ENCODE results near the gene PDE11A. TPM values are rescaled to one million over a fixed set of nuclear protein-coding genes. Genes with fewer than 3 reads are reported as not detected.

The PDE11A gene
- total and polyA plus RNA-seq, 4 donors, result 1.0 to 5.9 (median 1.7) TPM

- TF ChIP-seq RXRA (IDR thresholded peaks at IDR 0.05) (no peak), YY1 (IDR thresholded peaks at IDR 0.05) (no peak), FOXA1 (IDR thresholded peaks at IDR 0.05) (no peak)
Measured at GRCh38 chr2:177929662-177930522, 142.7 kb downstream of the PDE11A start (continued).

DNA sequence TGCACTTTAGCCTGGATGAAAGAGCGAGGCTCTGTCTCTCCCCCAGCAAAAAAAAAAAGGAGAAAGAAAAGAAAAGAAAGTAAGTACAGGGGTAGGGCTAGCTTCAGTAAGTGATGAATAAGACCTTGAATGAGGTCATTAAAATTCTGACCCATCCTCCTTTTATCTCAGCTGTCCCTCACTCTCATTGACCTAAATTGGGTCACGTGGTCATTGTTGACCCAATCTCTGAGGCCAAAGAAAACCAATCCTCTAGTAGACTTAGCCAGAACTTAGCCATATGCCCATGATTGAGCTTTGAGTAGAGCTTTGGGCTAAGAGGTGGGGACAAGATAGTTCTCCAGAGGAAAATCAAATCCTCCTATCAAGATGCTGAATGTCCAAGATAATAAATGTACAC lies 149.3 kb downstream of the PDE11A start:
- no peak for DNase-seq (ENCODE audit: low spot score)
- Histone ChIP-seq H3K27me3 (ENCODE audit: control insufficient read depth in 4 of 4, insufficient read depth in 4 of 4, low read length in 3 of 4) (no peaks in the 10 kb centered on the region), H3K27ac (ENCODE audit: low read depth in 1 of 2, low read length in 2 of 2) (no peak overlapping the region), H3K4me3 (ENCODE audit: low read depth in 1 of 3, low read length in 3 of 3) (no peak overlapping the region), H3K9me3 (ENCODE audit: control insufficient read depth in 4 of 4, low read length in 3 of 4) (no peaks in the 10 kb centered on the region), H3K36me3 (ENCODE audit: control insufficient read depth in 4 of 4, insufficient read depth in 3 of 4, low read depth in 1 of 4, low read length in 3 of 4) (no peaks in the 10 kb centered on the region), H3K9ac (ENCODE audit: low read depth in 1 of 2, low read length in 2 of 2) (no peak overlapping the region), H3K4me1 (ENCODE audit: control insufficient read depth in 4 of 4, insufficient read depth in 4 of 4, low read length in 3 of 4) (peaks cover 0 to 7% (median 4%) of the 10 kb centered on the region in 4 donors)
- TF ChIP-seq, protein P1, sequence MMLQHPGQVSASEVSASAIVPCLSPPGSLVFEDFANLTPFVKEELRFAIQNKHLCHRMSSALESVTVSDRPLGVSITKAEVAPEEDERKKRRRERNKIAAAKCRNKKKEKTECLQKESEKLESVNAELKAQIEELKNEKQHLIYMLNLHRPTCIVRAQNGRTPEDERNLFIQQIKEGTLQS (IDR thresholded peaks at IDR 0.05), result no peak
- TF ChIP-seq SP1 (IDR thresholded peaks at IDR 0.05) (no peak), HNF4G (IDR thresholded peaks at IDR 0.05) (no peak), EGR1 (IDR thresholded peaks at IDR 0.05; ENCODE audit: low read depth in 2 of 2) (no peak), RXRA (IDR thresholded peaks at IDR 0.05) (no peak), GABPA (IDR thresholded peaks at IDR 0.05 in 1 of 2, conservative IDR thresholded peaks at IDR 0.05 in 1 of 2) (no peak), TAF1 (conservative IDR thresholded peaks at IDR 0.05) (no peak), RAD21 (IDR thresholded peaks at IDR 0.05) (no peak), REST (IDR thresholded peaks at IDR 0.05) (no peak), HNF4A (conservative IDR thresholded peaks at IDR 0.05) (no peak)
- TF ChIP-seq, protein P2, sequence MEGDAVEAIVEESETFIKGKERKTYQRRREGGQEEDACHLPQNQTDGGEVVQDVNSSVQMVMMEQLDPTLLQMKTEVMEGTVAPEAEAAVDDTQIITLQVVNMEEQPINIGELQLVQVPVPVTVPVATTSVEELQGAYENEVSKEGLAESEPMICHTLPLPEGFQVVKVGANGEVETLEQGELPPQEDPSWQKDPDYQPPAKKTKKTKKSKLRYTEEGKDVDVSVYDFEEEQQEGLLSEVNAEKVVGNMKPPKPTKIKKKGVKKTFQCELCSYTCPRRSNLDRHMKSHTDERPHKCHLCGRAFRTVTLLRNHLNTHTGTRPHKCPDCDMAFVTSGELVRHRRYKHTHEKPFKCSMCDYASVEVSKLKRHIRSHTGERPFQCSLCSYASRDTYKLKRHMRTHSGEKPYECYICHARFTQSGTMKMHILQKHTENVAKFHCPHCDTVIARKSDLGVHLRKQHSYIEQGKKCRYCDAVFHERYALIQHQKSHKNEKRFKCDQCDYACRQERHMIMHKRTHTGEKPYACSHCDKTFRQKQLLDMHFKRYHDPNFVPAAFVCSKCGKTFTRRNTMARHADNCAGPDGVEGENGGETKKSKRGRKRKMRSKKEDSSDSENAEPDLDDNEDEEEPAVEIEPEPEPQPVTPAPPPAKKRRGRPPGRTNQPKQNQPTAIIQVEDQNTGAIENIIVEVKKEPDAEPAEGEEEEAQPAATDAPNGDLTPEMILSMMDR (IDR thresholded peaks at IDR 0.05; ENCODE audit: low read depth, low read length, missing input control), result no peak
- TF ChIP-seq, protein P3, sequence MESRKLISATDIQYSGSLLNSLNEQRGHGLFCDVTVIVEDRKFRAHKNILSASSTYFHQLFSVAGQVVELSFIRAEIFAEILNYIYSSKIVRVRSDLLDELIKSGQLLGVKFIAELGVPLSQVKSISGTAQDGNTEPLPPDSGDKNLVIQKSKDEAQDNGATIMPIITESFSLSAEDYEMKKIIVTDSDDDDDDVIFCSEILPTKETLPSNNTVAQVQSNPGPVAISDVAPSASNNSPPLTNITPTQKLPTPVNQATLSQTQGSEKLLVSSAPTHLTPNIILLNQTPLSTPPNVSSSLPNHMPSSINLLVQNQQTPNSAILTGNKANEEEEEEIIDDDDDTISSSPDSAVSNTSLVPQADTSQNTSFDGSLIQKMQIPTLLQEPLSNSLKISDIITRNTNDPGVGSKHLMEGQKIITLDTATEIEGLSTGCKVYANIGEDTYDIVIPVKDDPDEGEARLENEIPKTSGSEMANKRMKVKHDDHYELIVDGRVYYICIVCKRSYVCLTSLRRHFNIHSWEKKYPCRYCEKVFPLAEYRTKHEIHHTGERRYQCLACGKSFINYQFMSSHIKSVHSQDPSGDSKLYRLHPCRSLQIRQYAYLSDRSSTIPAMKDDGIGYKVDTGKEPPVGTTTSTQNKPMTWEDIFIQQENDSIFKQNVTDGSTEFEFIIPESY (IDR thresholded peaks at IDR 0.05), result no peak
- WGBS, result 83% methylated on average over 2 of the region's 2 CpGs
